Activated CD8-positive, alpha-beta memory T cell treated with anti-CD3 and anti-CD28 coated beads for 1 hour (primary cell): Measurements from ENCODE around the gene B4GALT1.

Source experiments
- DNase-seq, 2 donors: peaks; one replicate each; pipeline ENCODE4 v3.0.0-alpha.2; 2020; ENCODE audit warnings: low read depth in 1 of 2; ENCODE audit errors: extremely low read depth in 1 of 2

Gene B4GALT1

GRCh38 chr9:33125871-33126823, 41.0 kb downstream of the B4GALT1 start:
- no peak for DNase-seq

GRCh38 chr9:33125461-33125860, 41.7 kb downstream of the B4GALT1 start:
- no peak for DNase-seq

- no peak for DNase-seq
These were observed 42.3 kb downstream of the B4GALT1 start for GRCh38 chr9:33124751-33125381.

- DNase-seq: no peak
These were observed 43.1 kb downstream of the B4GALT1 start for GRCh38 chr9:33124046-33124445.

- no peak for DNase-seq
These were observed 43.6 kb downstream of the B4GALT1 start for GRCh38 chr9:33123407-33124031.

GRCh38 chr9:33120620-33121019, 46.5 kb downstream of the B4GALT1 start:
- DNase-seq: no peak

- DNase-seq: no peak
These were observed 49.3 kb downstream of the B4GALT1 start for GRCh38 chr9:33117796-33118195.

- DNase-seq: no peak
These were observed 49.8 kb downstream of the B4GALT1 start for GRCh38 chr9:33117306-33117705.

- DNase-seq: no peak
These were observed 50.3 kb downstream of the B4GALT1 start for GRCh38 chr9:33116860-33117259.

- DNase-seq: no peak
These were observed 52.4 kb downstream of the B4GALT1 start for GRCh38 chr9:33114746-33115145.

- DNase-seq: no peak
These were observed 53.2 kb downstream of the B4GALT1 start for GRCh38 chr9:33113799-33114547.

- no peak for DNase-seq
These were observed 55.0 kb downstream of the B4GALT1 start for GRCh38 chr9:33112094-33112493.

GRCh38 chr9:33111631-33112030, 55.5 kb downstream of the B4GALT1 start:
- DNase-seq: no peak

- DNase-seq: no peak
These were observed 56.5 kb downstream of the B4GALT1 start for GRCh38 chr9:33110686-33111085.

- DNase-seq: no peak
These were observed 57.1 kb downstream of the B4GALT1 start for GRCh38 chr9:33109850-33110595.

- no peak for DNase-seq
These were observed 58.0 kb downstream of the B4GALT1 start for GRCh38 chr9:33109097-33109496.

GRCh38 chr9:33108472-33108871, 58.7 kb downstream of the B4GALT1 start:
- DNase-seq: no peak

GRCh38 chr9:33107762-33108161, 59.4 kb downstream of the B4GALT1 start:
- no peak for DNase-seq

- no peak for DNase-seq
These were observed 60.1 kb downstream of the B4GALT1 start for GRCh38 chr9:33106827-33107621.
